CD4-positive, alpha-beta T cell treated with Interleukin-6 for 4 hours (primary cell): ENCODE results near the gene VRK2.
"Not testable (repeated sequence)": the region's sequence is repeated elsewhere in the genome, so short reads cannot be mapped to it uniquely, and the experiment has no call there.

Source experiments
- DNase-seq: peaks from one replicate; pipeline ENCODE4 v3.0.0-alpha.2; 2020; ENCODE audit warnings: mixed read lengths

VRK2 gene

DNA sequence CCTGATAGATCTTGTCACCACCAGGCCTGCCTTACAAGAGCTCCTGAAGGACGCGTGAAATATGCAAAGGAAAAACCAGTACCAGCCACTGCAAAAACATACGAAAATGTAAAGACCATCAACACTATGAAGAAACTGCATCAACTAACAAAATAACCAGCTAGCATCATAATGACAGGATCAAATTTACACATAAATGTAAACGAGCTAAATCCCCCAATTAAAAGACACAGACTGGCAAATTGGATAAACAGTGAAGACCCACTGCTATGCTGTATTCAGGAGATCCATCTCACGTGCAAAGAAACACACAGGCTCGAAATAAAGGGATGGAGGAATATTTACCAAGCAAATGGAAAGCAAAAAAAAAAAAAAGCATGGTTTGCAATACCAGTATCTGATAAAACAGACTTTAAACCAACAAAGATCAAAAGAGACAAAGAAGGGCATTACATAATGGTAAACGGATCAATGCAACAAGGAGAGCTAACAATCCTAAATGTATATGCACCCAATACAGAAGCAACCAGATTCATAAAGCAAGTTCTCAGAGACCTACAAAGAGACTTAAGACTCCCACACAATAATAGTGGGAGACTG is 123.8 kb downstream of the VRK2 start:
- not testable (repeated sequence) for DNase-seq

DNA sequence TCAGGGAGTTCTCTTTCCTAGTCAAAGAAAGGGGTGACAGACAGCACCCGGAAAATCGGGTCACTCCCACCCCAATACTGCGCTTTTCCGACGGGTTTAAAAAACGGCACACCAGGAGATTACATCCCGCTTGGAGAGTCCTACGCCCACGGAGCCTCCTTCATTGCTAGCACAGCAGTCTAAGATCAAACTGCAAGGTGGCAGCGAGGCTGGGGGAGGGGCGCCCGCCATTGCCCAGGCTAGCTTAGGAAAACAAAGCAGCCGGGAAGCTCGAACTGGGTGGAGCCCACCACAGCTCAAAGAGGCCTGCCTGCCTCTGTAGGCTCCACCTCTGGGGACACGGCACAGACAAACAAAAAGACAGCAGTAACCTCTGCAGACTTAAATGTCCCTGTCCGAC is 125.2 kb downstream of the VRK2 start:
- DNase-seq: not testable (repeated sequence)

DNA sequence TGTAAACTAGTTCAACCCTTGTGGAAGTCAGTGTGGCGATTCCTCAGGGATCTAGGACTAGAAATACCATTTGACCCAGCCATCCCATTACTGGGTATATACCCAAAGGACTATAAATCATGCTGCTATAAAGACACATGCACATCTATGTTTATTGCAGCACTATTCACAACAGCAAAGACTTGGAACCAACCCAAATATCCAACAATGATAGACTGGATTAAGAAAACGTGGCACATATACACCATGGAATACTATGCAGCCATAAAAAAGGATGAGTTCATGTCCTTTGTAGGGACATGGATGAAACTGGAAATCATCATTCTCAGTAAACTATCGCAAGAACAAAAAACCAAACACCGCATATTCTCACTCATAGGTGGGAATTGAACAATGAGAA is 130.6 kb downstream of the VRK2 start:
- not testable (repeated sequence) for DNase-seq

DNA sequence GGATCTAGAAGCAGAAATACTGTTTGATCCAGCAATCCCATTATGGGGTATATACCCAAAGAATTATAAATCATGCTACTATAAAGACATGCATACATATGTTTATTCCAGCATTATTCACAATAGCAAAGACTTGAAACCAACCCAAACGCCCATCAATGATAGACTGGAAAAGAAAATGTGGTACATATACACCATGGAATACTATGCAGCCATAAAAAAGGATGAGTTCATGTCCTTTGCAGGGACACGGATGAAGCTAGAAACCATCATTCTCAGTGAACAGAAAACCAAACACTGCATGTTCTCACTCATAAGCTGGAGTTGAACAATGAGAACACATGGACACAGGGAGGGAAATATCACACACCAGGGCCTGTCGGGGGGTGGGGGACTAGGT is 133.6 kb downstream of the VRK2 start:
- not testable (repeated sequence) for DNase-seq

- DNase-seq: no peak
These were observed 134.0 kb downstream of the VRK2 start for GRCh38 chr2:58180635-58181034.

DNA sequence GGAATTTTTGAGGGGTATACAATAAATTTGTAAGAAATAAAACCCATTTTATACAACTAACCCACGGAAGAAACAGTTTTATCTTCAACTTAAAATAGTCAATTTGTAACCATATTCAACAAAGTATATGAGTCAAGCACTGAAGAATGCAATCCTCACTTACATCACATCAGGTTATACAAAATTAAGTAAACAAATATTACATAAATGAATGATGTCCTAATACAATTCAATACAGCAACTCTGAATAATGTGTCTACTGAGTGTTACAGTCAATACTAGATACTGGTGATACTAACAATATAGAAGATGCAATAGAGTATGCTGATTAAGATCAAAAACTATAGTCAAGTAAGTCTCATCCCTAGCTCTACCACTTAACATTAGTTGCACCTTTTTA is 135.9 kb downstream of the VRK2 start:
- DNase-seq: no peak

- DNase-seq: no peak
These were observed 139.9 kb downstream of the VRK2 start for GRCh38 chr2:58186501-58186900.

DNA sequence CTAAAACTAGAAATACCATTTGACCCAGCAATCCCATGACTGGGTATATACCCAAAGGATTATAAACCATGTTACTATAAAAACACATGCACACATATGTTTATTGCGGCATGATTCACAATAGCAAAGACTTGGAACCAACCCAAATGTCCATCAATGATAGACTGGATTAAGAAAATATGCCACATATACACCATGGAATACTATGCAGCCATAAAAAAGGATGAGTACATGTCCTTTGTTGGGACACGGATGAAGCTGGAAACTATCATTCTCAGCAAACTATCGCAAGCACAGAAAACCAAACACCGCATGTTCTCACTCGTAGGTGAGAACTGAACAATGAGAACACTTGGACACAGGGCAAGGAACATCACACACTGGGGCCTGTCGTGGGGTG is 140.4 kb downstream of the VRK2 start:
- not testable (repeated sequence) for DNase-seq

GRCh38 chr2:58194458-58194857 is 147.9 kb downstream of the VRK2 start:
- DNase-seq: no peak

DNA sequence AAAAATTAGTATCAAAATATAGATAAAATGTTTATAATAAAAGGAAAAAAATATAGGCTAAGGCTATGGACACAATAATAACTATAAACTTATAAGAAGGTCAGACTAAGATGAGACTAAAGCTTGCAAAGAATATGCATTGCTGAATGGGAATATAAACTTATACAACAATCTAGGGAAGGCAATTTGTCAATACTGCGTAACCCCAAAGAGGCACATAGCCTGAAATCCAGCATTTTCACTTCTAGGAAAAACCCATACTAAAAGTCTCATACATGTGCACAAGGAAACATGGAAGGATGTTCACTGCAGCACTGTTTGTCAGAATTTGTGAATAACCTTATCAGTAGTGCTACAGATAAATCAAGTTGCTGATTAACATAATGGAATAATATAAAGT is 149.1 kb downstream of the VRK2 start:
- no peak for DNase-seq

DNA sequence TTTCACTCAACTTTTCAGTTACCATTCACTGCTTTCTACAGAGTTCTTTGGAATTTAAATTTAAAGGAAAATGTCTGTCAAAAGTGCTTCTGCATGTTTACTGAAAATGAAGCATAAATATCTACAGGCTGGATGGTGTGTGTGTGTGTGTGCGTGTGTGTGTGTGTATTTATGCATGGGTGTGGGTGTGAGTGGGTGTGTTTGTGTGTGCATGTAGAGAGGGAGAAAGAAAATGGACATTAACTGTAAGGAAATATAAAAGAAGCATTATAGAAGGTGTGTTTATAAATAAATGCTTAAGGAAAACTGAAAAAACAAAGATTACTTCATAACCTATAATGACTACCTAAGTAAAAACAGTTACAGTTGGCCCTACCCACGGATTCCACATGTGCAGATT is 151.3 kb downstream of the VRK2 start:
- no peak for DNase-seq

GRCh38 chr2:58202404-58202803 is 155.8 kb downstream of the VRK2 start:
- no peak for DNase-seq

DNA sequence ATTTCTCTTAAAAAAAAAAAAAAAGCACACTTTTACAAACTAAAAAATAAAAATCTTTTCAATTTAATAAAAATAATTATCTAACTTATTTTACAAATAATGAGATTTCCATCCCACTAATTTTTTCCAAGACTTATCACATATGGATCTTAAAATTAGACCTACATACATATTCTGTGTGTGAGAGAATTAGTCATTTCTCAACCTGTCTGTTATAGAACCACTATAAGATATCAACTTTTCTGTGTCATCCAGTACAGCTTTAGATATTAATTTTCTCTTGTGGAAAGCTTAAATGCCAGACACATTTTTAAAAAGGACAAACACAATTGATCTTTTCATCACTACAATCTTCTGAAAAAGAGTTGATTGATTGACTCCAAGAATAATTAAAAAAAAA is 156.4 kb downstream of the VRK2 start:
- DNase-seq: no peak

GRCh38 chr2:58204195-58204959 is 157.8 kb downstream of the VRK2 start:
- DNase-seq: no peak

DNA sequence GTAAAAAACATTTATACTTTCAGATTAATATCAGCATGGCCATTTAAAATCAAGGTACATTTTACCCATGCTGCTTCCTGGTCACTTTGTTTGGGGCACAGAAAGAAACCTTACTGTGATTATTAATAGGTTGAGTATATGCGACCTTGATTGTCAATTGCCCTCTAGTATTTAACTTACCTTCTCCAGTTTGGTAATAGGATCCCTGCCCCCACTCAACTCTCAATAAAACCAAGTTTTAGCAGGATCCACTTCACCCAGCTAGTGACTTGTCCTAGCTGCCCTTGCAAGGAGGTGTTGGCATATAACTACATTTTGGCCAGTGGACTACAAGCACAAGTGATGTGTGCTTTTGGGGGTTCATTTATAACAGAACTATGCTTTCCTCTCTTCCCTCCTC is 160.2 kb downstream of the VRK2 start:
- DNase-seq: no peak

DNA sequence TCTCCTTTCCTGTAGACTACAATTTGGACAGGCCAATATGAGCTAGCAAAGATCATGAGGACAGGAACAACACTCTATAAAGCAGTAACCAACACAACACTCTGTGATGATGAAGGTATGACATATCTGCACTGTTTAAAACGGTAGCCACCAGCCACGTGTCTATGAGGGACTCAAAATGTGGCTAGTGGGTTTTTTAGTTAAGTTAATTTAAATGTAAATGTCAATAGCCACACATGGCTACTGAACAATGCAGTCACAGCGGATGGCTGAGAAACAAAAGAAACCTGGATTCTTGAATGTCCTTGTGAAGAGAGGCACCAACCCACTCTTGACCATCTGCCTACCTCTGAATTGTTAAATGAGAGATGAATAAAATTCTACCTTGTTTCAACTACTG is 160.6 kb downstream of the VRK2 start:
- DNase-seq: no peak
